Measurements from ENCODE around the gene B3GNT7.
A peak's percentile ranks its signal among the peaks of the same experiment; 100 is the strongest.
"Not testable (repeated sequence)": the region's sequence is repeated elsewhere in the genome, so short reads cannot be mapped to it uniquely, and the experiment has no call there.

The B3GNT7 gene

GRCh38 chr2:231399853-231400680 is 4.6 kb downstream of the B3GNT7 start:
- no peaks in the 10 kb centered on the region for H3K4me1 ChIP-seq (ENCODE audit: insufficient read depth, poor library complexity, severe bottlenecking)
- no peaks in the 10 kb centered on the region for H3K36me3 ChIP-seq (ENCODE audit: low read depth)
- no peak for DNase-seq (ENCODE audit: low spot score)
- H3K27ac ChIP-seq (ENCODE audit: poor library complexity, severe bottlenecking): no peak overlapping the region
- no peak for TF ChIP-seq CTCF (IDR thresholded peaks at IDR 0.05; ENCODE audit: poor library complexity, severe bottlenecking)
- H3K9me3 ChIP-seq (ENCODE audit: severe bottlenecking): no peaks in the 10 kb centered on the region
- peak; percentile 52 for ATAC-seq (ENCODE audit: low read depth)
- H3K27me3 ChIP-seq (ENCODE audit: insufficient read depth, poor library complexity, severe bottlenecking): peaks cover 12% of the 10 kb centered on the region
- H3K4me3 ChIP-seq (ENCODE audit: severe bottlenecking): no peak overlapping the region

GRCh38 chr2:231400681-231401080 is 5.2 kb downstream of the B3GNT7 start:
- peak; percentile 46 for TF ChIP-seq CTCF (IDR thresholded peaks at IDR 0.05; ENCODE audit: poor library complexity, severe bottlenecking)
- H3K4me1 ChIP-seq (ENCODE audit: insufficient read depth, poor library complexity, severe bottlenecking); DNase-seq (ENCODE audit: low spot score); ATAC-seq (ENCODE audit: low read depth); H3K36me3 ChIP-seq (ENCODE audit: low read depth); H3K27ac ChIP-seq (ENCODE audit: poor library complexity, severe bottlenecking); H3K27me3 ChIP-seq (ENCODE audit: insufficient read depth, poor library complexity, severe bottlenecking); H3K9me3 ChIP-seq (ENCODE audit: severe bottlenecking); H3K4me3 ChIP-seq (ENCODE audit: severe bottlenecking): not testable (repeated sequence)

- not testable (repeated sequence) for H3K36me3 ChIP-seq (ENCODE audit: low read depth); H3K4me3 ChIP-seq (ENCODE audit: severe bottlenecking); DNase-seq (ENCODE audit: low spot score); H3K27ac ChIP-seq (ENCODE audit: poor library complexity, severe bottlenecking); H3K27me3 ChIP-seq (ENCODE audit: insufficient read depth, poor library complexity, severe bottlenecking); ATAC-seq (ENCODE audit: low read depth); H3K9me3 ChIP-seq (ENCODE audit: severe bottlenecking); H3K4me1 ChIP-seq (ENCODE audit: insufficient read depth, poor library complexity, severe bottlenecking)
Observed at GRCh38 chr2:231401101-231401500, 5.6 kb downstream of the B3GNT7 start.

- H3K9me3 ChIP-seq (ENCODE audit: severe bottlenecking); H3K4me3 ChIP-seq (ENCODE audit: severe bottlenecking); H3K36me3 ChIP-seq (ENCODE audit: low read depth); H3K27me3 ChIP-seq (ENCODE audit: insufficient read depth, poor library complexity, severe bottlenecking); DNase-seq (ENCODE audit: low spot score); H3K4me1 ChIP-seq (ENCODE audit: insufficient read depth, poor library complexity, severe bottlenecking); ATAC-seq (ENCODE audit: low read depth); H3K27ac ChIP-seq (ENCODE audit: poor library complexity, severe bottlenecking): not testable (repeated sequence)
Observed at GRCh38 chr2:231403421-231404182, 8.1 kb downstream of the B3GNT7 start.

DNA sequence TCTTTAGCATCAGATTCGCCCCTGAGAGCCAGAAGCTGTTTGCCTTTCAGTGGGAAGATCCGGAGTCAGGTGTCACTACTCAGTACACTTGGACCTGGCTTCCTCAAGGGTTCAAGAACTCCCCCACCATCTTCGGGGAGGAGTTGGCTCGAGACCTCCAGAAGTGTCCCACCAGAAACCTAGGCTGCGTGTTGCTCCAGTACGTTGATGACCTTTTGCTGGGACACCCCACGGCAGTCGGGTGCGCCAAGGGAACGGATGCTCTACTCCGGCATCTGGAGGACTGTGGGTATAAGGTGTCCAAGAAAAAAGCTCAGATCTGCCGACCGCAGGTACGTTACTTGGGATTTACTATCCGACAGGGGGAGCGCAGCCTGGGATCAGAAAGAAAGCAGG is 8.7 kb downstream of the B3GNT7 start:
- H3K9me3 ChIP-seq (ENCODE audit: severe bottlenecking); H3K4me1 ChIP-seq (ENCODE audit: insufficient read depth, poor library complexity, severe bottlenecking); H3K27ac ChIP-seq (ENCODE audit: poor library complexity, severe bottlenecking); ATAC-seq (ENCODE audit: low read depth); H3K36me3 ChIP-seq (ENCODE audit: low read depth); DNase-seq (ENCODE audit: low spot score); H3K27me3 ChIP-seq (ENCODE audit: insufficient read depth, poor library complexity, severe bottlenecking); H3K4me3 ChIP-seq (ENCODE audit: severe bottlenecking): not testable (repeated sequence)

DNA sequence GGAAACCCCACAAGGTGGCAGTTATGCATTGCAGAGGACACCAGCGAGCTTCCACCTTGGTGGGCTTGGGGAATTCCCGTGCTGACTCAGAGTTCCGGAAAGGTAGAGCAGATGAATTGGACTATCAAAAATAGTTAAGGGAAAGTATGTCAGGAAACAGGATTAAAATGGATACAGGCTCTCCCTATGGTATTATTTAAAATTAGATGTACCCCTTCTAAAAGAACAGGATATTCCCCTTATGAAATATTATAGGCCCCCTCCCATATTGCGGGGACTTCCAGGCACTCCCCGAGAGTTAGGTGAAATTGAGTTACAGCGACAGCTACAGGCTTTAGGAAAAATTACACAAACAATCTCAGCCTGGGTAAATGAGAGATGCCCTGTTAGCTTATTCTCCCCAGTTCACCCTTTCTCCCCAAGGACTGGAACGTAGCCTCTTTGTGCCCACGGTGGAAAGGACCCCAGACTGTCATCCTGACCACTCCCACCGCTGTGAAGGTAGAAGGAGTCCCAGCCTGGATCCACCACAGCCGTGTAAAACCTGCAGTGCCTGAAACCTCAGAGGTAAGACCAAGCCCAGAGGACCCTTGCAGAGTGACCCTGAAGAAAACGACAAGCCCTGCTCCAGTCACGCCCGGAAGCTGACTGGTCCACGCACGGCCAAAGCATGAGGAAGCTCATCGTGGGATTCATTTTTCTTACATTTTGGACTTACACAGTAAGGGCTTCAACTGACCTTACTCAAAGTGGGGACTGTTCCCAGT is 10.3 kb downstream of the B3GNT7 start:
- ATAC-seq (ENCODE audit: low read depth); DNase-seq (ENCODE audit: low spot score); H3K4me3 ChIP-seq (ENCODE audit: severe bottlenecking); H3K9me3 ChIP-seq (ENCODE audit: severe bottlenecking); H3K27me3 ChIP-seq (ENCODE audit: insufficient read depth, poor library complexity, severe bottlenecking); H3K36me3 ChIP-seq (ENCODE audit: low read depth); H3K27ac ChIP-seq (ENCODE audit: poor library complexity, severe bottlenecking); H3K4me1 ChIP-seq (ENCODE audit: insufficient read depth, poor library complexity, severe bottlenecking): not testable (repeated sequence)
- TF ChIP-seq CTCF (IDR thresholded peaks at IDR 0.05; ENCODE audit: poor library complexity, severe bottlenecking): peak; percentile 76

GRCh38 chr2:231407686-231408085 is 12.2 kb downstream of the B3GNT7 start:
- H3K4me3 ChIP-seq (ENCODE audit: severe bottlenecking); H3K27me3 ChIP-seq (ENCODE audit: insufficient read depth, poor library complexity, severe bottlenecking); H3K27ac ChIP-seq (ENCODE audit: poor library complexity, severe bottlenecking); H3K9me3 ChIP-seq (ENCODE audit: severe bottlenecking); DNase-seq (ENCODE audit: low spot score); ATAC-seq (ENCODE audit: low read depth); H3K36me3 ChIP-seq (ENCODE audit: low read depth); H3K4me1 ChIP-seq (ENCODE audit: insufficient read depth, poor library complexity, severe bottlenecking): not testable (repeated sequence)
